NCI-H226 (cell line): ENCODE measurements around the gene ADM5.

Source experiments
- DNase-seq: peaks from one replicate; pipeline ENCODE4 v3.0.0-alpha.2; 2015

The ADM5 gene

GRCh38 chr19:49689133-49690078 lies at the start of gene ADM5:
ADM5 (plus strand) TSS chr19:49689594; CDS start chr19:49689838, 244 bp downstream.
- DNase-seq = no peak

GRCh38 chr19:49640113-49640898 lies 49.1 kb upstream of the ADM5 start, which contains the start of gene RRAS:
RRAS (minus strand) TSS chr19:49640143; CDS start chr19:49640098, 45 bp downstream.
- peak; percentile 100 for DNase-seq

- DNase-seq = peak; percentile 99
Measured at GRCh38 chr19:49641688-49642491, 47.5 kb upstream of the ADM5 start, which contains the start of gene SCAF1. SCAF1 (plus strand) TSS chr19:49642209; CDS start chr19:49645027, 2,818 bp downstream.

- no peak for DNase-seq
Measured at GRCh38 chr19:49642492-49643035, 46.8 kb upstream of the ADM5 start.

- no peak for DNase-seq
Measured at GRCh38 chr19:49643466-49643865, 45.9 kb upstream of the ADM5 start.

- no peak for DNase-seq
Measured at GRCh38 chr19:49645592-49645991, 43.8 kb upstream of the ADM5 start.

GRCh38 chr19:49645995-49646394 lies 43.4 kb upstream of the ADM5 start:
- no peak for DNase-seq

GRCh38 chr19:49646586-49646985 lies 42.8 kb upstream of the ADM5 start:
- DNase-seq = no peak

- no peak for DNase-seq
Measured at GRCh38 chr19:49651029-49651819, 38.2 kb upstream of the ADM5 start.

GRCh38 chr19:49651820-49652550 lies 37.4 kb upstream of the ADM5 start:
- DNase-seq = no peak

- DNase-seq = no peak
Measured at GRCh38 chr19:49652551-49653465, 36.6 kb upstream of the ADM5 start.

GRCh38 chr19:49653466-49653806 lies 36.0 kb upstream of the ADM5 start:
- no peak for DNase-seq

- DNase-seq = no peak
Measured at GRCh38 chr19:49654581-49654980, 34.8 kb upstream of the ADM5 start.

GRCh38 chr19:49655570-49656455 lies 33.6 kb upstream of the ADM5 start:
- DNase-seq = no peak

- no peak for DNase-seq
Measured at GRCh38 chr19:49656456-49657109, 32.8 kb upstream of the ADM5 start.

GRCh38 chr19:49657493-49658138 lies 31.8 kb upstream of the ADM5 start:
- DNase-seq = no peak

GRCh38 chr19:49658139-49658517 lies 31.3 kb upstream of the ADM5 start:
- DNase-seq = no peak
